Adrenal gland (tissue), 12 donors: Measurements from ENCODE around the gene POU4F2. TPM values are rescaled to one million over a fixed set of nuclear protein-coding genes. Genes with fewer than 3 reads are reported as not detected.

ENCODE experiments used
- DNase-seq, 7 donors: peaks; one replicate each; pipeline ENCODE4 v3.0.0-alpha.2; 2019 to 2020
- H3K27ac ChIP-seq, 5 donors: fragments of 200-600 bp; sonication (generic) in 4 of 5; 1 replicate in 3 of 5; 2 replicates in 2 of 5; pipeline versions ENCODE4 v1.5.1 to v1.8.0; 2016 to 2020; ENCODE audit warnings: mild to moderate bottlenecking in 1 of 5
- H3K27me3 ChIP-seq: fragments of 200-600 bp; 2 replicates; pipeline ENCODE4 v1.8.0; 2021
- H3K36me3 ChIP-seq, 2 donors: fragments of 200-600 bp; replicated peaks in 1 of 2; 1 replicate in 1 of 2; 2 replicates in 1 of 2; pipeline versions ENCODE4 v1.5.1 to v1.8.0; 2018 to 2022
- H3K4me1 ChIP-seq, 2 donors: fragments of 200-600 bp; replicated peaks in 1 of 2; 1 replicate in 1 of 2; 2 replicates in 1 of 2; pipeline versions ENCODE4 v1.5.1 to v1.8.0; 2018 to 2021
- H3K4me3 ChIP-seq, 4 donors: fragments of 200-600 bp; sonication (generic) in 3 of 4; one replicate each; pipeline ENCODE4 v1.5.1; 2016 to 2018
- H3K9me3 ChIP-seq, 3 donors: fragments of 200-600 bp; sonication (generic) in 1 of 3; replicated peaks in 1 of 3; 1 replicate in 2 of 3; 2 replicates in 1 of 3; pipeline versions ENCODE4 v1.5.1 to v1.8.0; 2016 to 2021
- CTCF ChIP-seq, 6 experiments: fragments of 450-650 bp in 4 of 6; fragments of 200-600 bp in 2 of 6; sonication (generic) in 1 of 6; IDR thresholded peaks; 1 replicate in 5 of 6; 2 replicates in 1 of 6; pipeline versions ENCODE4 v1.5.1 to v1.8.0; 2016 to 2021; ENCODE audit warnings: antibody characterized with exemption in 6 of 6, mild to moderate bottlenecking in 2 of 6, moderate library complexity in 1 of 6
- POLR2A ChIP-seq, 2 donors: fragments of 450-650 bp; IDR thresholded peaks; one replicate each; pipeline ENCODE4 v1.6.1; 2017; ENCODE audit warnings: antibody characterized with exemption in 2 of 2, mild to moderate bottlenecking in 2 of 2, moderate library complexity in 1 of 2
- WGBS, 4 donors: extraction: QIAGEN DNeasy Blood & Tissue Kit in 2 of 4; methylation state at CpG; one replicate each; pipeline versions ENCODE4 v1.1.5 to v1.1.7; 2013 to 2017; 5-methylcytosine and 5-hydroxymethylcytosine counted together
- intact Hi-C, 2 donors: fragments of 100-400 bp; cut with DNase I; formaldehyde crosslinking; loops; one replicate each; pipeline versions ENCODE4 v1.14.1 to v1.15.0; 2022 to 2023
- polyA plus RNA-seq, 3 donors: library from polyadenylated mRNA; stranded (reverse); fragments of 200-250 nt in 2 of 3; fragments of 350-450 nt in 1 of 3; fragmentation: Illumina TruSeq in 1 of 3; extraction: RNeasy Lipid Tissue Mini Kit (QIAGEN cat#74804) in 1 of 3; gene quantifications; one replicate each; pipeline ENCODE4 v1.2.3, GENCODE V29; 2013 to 2014
- total RNA-seq, 9 donors: library from RNA; depleted of rRNA in 4 of 9; stranded (reverse); fragments of >200 nt in 4 of 9; fragments of 120-200 nt in 1 of 9; fragmentation: NEBNext Ultra II Directional in 1 of 9; extraction: Animal tissue kit (Norgen Biotek cat#: 25700) in 1 of 9; gene quantifications; one replicate each; pipeline versions ENCODE4 v1.1.0 to v1.2.4, GENCODE V29; 2013 to 2023
- donor health status: healthy with polysubstance abuse.
- donor health status: Bipolar disorder and iron deficiency.
- donor health status: DM: yes; HTN: yes; CAD: no.
- donor health status: DM: no; HTN: no; CAD: no.
- donor health status: DM: no; HTN: no; CAD: no.
- donor health status: DM: yes; HTN: yes; CAD: no.

POU4F2 gene
- total and polyA plus RNA-seq, 12 donors = not detected

GRCh38 chr4:146674829-146675570 lies 36.3 kb downstream of the POU4F2 start:
- H3K4me1 ChIP-seq = no peaks in the 10 kb centered on the region
- intact Hi-C loops = no loop called here
- TF ChIP-seq POLR2A (IDR thresholded peaks at IDR 0.05) = no peak
- no peak for TF ChIP-seq CTCF (IDR thresholded peaks at IDR 0.05)
- no peaks in the 10 kb centered on the region for H3K36me3 ChIP-seq
- WGBS, 4 donors = 58 to 68% (median 63%) methylated on average over 2 of the region's 2 CpGs
- H3K27me3 ChIP-seq = no peaks in the 10 kb centered on the region
- DNase-seq = no peak
- H3K9me3 ChIP-seq = no peaks in the 10 kb centered on the region
- no peak overlapping the region for H3K27ac ChIP-seq
- H3K4me3 ChIP-seq = no peak overlapping the region

Other genes with a start within 250 kb of the POU4F2 start
- gene SLC10A7, start 117.0 kb upstream of the POU4F2 start, total RNA-seq = 10 to 100 TPM in 7 of 9 donors, 1 to 10 TPM in 2; 4.8 to 27.5 (median 14.0) TPM
- 10 to 100 TPM in 1 of 3 donors, 1 to 10 TPM in 2; 1.7 to 26.4 (median 2.1) TPM for gene SLC10A7, start 117.0 kb upstream of the POU4F2 start, polyA plus RNA-seq